ENCODE measurements around the gene KDM4B. TPM values are rescaled to one million over a fixed set of nuclear protein-coding genes. Genes with fewer than 3 reads are reported as not detected.

The KDM4B gene
- total and polyA plus RNA-seq, 12 donors: 12.4 to 35.8 (median 30.3) TPM

- intact Hi-C loops (cut with DNase I): no loop called here
- no peak overlapping the region for H3K4me3 ChIP-seq
- DNase-seq (no peak), ATAC-seq (no peak)
- WGBS, 2 donors: 94% methylated on average over 22 of the region's 22 CpGs
- TF ChIP-seq CTCF (IDR thresholded peaks at IDR 0.05): no peak
- no peaks in the 10 kb centered on the region for H3K4me1 ChIP-seq
- no peaks in the 10 kb centered on the region for H3K27me3 ChIP-seq
- peaks cover 0 to 26% (median 0%) of the 10 kb centered on the region in 9 donors for H3K36me3 ChIP-seq
- no peaks in the 10 kb centered on the region for H3K9me3 ChIP-seq
- no peak overlapping the region for H3K27ac ChIP-seq
Measured at GRCh38 chr19:4929186-4929585, 39.7 kb upstream of the KDM4B start.

- Histone ChIP-seq H3K4me1 (no peaks in the 10 kb centered on the region), H3K4me3 (no peak overlapping the region), H3K27me3 (no peaks in the 10 kb centered on the region), H3K9me3 (no peaks in the 10 kb centered on the region), H3K36me3 (peaks cover 0 to 26% (median 0%) of the 10 kb centered on the region in 9 donors), H3K27ac (no peak overlapping the region)
- 93 to 95% methylated on average over 28 of the region's 28 CpGs for WGBS, 2 donors
- ATAC-seq: no peak
- intact Hi-C loops (cut with DNase I): no loop called here
- no peak for TF ChIP-seq CTCF (IDR thresholded peaks at IDR 0.05)
- DNase-seq: no peak
Measured at GRCh38 chr19:4930664-4931063, 38.2 kb upstream of the KDM4B start.

GRCh38 chr19:4932711-4933110 is 36.2 kb upstream of the KDM4B start:
- Histone ChIP-seq H3K4me1 (no peaks in the 10 kb centered on the region), H3K9me3 (no peaks in the 10 kb centered on the region), H3K27ac (no peak overlapping the region), H3K4me3 (no peak overlapping the region), H3K27me3 (no peaks in the 10 kb centered on the region), H3K36me3 (peaks cover 0 to 35% (median 0%) of the 10 kb centered on the region in 9 donors)
- no peak for ATAC-seq
- WGBS, 2 donors: 97 to 98% methylated on average over 32 of the region's 32 CpGs
- intact Hi-C loops (cut with DNase I): no loop called here
- no peak for TF ChIP-seq CTCF (IDR thresholded peaks at IDR 0.05)
- no peak for DNase-seq

GRCh38 chr19:4933528-4933927 is 35.4 kb upstream of the KDM4B start:
- Histone ChIP-seq H3K9me3 (no peaks in the 10 kb centered on the region), H3K4me1 (no peaks in the 10 kb centered on the region), H3K4me3 (no peak overlapping the region), H3K27me3 (no peaks in the 10 kb centered on the region), H3K27ac (no peak overlapping the region), H3K36me3 (peaks cover 0 to 35% (median 0%) of the 10 kb centered on the region in 9 donors)
- no peak for DNase-seq
- peak in 1 of 8 donors; percentile 39 for ATAC-seq
- no peak for TF ChIP-seq CTCF (IDR thresholded peaks at IDR 0.05)
- 81 to 97% methylated on average over 7 of the region's 7 CpGs for WGBS, 2 donors
- intact Hi-C loops (cut with DNase I): no loop called here

Measured in heart right ventricle (tissue), 16 donors.